Loucy (cell line): Measurements from ENCODE around the gene NDE1.

Source experiments
- EZH2phosphoT487 ChIP-seq: fragments of 200-600 bp; IDR thresholded peaks from 2 replicates; pipeline ENCODE4 v1.6.1; 2018; ENCODE audit warnings: antibody characterized with exemption, mild to moderate bottlenecking, moderate library complexity, borderline replicate concordance
- TF ChIP-seq, protein P1 (sequence below): fragments of 200-600 bp; sonication (generic); conservative IDR thresholded peaks from 2 replicates; pipeline ENCODE4 v1.5.1; 2014; ENCODE audit warnings: mild to moderate bottlenecking, antibody characterized with exemption, low read length

DNA sequence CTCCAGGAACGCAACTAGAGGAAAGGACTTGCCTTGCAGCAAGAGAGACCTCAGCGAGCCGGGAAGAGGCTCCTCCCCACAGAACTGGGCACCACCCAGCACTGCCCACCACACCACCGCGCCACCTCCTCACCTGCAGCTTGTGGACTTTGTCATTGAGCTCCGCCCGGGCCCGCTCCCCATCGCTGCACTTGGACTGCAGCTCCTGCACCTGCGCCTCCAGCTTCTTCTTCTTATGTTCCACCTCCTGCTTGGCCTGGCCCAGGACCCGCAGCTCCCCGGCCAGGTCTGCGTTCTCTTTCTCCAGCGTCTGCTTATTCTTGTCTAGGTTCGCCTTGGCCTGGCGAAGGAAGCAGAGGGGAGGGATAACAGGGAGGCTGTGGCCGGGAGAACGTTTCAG is 76.7 kb downstream of the NDE1 start:
- TF ChIP-seq, protein P1, sequence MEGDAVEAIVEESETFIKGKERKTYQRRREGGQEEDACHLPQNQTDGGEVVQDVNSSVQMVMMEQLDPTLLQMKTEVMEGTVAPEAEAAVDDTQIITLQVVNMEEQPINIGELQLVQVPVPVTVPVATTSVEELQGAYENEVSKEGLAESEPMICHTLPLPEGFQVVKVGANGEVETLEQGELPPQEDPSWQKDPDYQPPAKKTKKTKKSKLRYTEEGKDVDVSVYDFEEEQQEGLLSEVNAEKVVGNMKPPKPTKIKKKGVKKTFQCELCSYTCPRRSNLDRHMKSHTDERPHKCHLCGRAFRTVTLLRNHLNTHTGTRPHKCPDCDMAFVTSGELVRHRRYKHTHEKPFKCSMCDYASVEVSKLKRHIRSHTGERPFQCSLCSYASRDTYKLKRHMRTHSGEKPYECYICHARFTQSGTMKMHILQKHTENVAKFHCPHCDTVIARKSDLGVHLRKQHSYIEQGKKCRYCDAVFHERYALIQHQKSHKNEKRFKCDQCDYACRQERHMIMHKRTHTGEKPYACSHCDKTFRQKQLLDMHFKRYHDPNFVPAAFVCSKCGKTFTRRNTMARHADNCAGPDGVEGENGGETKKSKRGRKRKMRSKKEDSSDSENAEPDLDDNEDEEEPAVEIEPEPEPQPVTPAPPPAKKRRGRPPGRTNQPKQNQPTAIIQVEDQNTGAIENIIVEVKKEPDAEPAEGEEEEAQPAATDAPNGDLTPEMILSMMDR: no peak
- no peak for TF ChIP-seq EZH2phosphoT487
